ENCODE data around the gene OPA1. TPM values are rescaled to one million over a fixed set of nuclear protein-coding genes. Genes with fewer than 3 reads are reported as not detected.
A peak's percentile ranks its signal among the peaks of the same experiment; 100 is the strongest.

Gene OPA1
- total and polyA plus RNA-seq, 2 experiments from 2014 or later = 24.9 to 89.9 TPM

DNA sequence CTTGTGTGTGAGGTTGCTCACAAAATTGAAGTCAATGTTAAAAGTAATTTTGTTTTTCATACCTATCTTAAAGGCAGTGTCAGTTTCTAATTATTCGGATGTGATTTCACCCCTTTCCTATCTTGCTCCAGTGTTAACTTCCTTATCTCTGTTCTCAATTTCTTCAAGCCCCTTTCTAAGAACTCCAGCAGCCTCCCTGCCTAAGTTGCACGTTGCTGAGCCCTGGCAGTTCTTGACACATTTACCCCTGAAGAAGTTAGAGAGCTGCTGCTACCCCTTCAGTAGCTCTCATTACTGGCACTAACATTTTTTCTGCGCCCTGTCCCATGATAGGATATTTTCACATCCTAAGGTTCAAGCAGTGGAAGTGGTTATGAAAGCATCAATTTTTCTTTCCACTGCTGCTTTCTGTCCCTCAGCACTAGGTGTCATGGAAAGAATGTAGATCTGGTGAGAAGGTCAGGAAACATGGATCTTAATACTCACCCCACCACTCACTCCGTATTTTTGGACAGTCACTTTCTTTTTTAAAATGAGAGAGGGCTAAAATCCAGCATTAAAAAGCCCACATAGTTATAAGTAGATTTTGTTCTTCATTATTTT is 62.9 kb downstream of the OPA1 start:
- peak overlapping the region; percentile 36 for H3K27ac Mint-ChIP-seq
- H3K4me3 Mint-ChIP-seq = no peak overlapping the region
- peaks cover 28% of the 10 kb centered on the region for H3K4me1 Mint-ChIP-seq
- Histone ChIP-seq H3K36me3 (ENCODE audit: insufficient read depth) (no peaks in the 10 kb centered on the region), H3K4me2 (no peak overlapping the region), H3F3A (replicated peaks; ENCODE audit: low read depth) (no peaks in the 10 kb centered on the region), H2AFZ (no peak overlapping the region), H3K4me3 (no peak overlapping the region), H3K27ac (ENCODE audit: low read depth) (peak overlapping the region; percentile 70; the same call in 1 of the 2 replicates), H3K9me2 (ENCODE audit: insufficient read depth) (no peaks in the 10 kb centered on the region), H4K20me1 (replicated peaks; ENCODE audit: insufficient read depth) (no peaks in the 10 kb centered on the region), H3K79me2 (replicated peaks; ENCODE audit: insufficient read depth) (no peaks in the 10 kb centered on the region), H3K27me3 (ENCODE audit: insufficient read depth) (no peaks in the 10 kb centered on the region), H3K4me1 (ENCODE audit: insufficient read depth) (peaks cover 19% of the 10 kb centered on the region; the same call in 1 of the 2 replicates)
- H3K27me3 Mint-ChIP-seq (ENCODE audit: insufficient read depth, low read depth, poor library complexity) = peaks cover 8% of the 10 kb centered on the region
- peaks cover 3% of the 10 kb centered on the region; the same call in 1 of the 3 replicates for H3K9me3 Mint-ChIP-seq
- DNase-seq (ENCODE audit: low spot score) = no peak
- TF ChIP-seq CREB1 (CRISPR knock-in tag; IDR thresholded peaks at IDR 0.05; ENCODE audit: low read depth) (no peak), STAT1 (IDR thresholded peaks at IDR 0.05; ENCODE audit: unreplicated experiment) (no peak), CTCF (conservative IDR thresholded peaks at IDR 0.05; ENCODE audit: low read depth in 2 of 2) (0 out of 4 replicates have a peak, but pooled peaks of 1 of the 2 experiments have one; percentile 4)
- no peak for ATAC-seq
- H3K36me3 Mint-ChIP-seq (ENCODE audit: low read depth) = peaks cover 45% of the 10 kb centered on the region

- Histone ChIP-seq H4K20me1 (replicated peaks; ENCODE audit: insufficient read depth) (no peaks in the 10 kb centered on the region), H3K4me1 (ENCODE audit: insufficient read depth) (peaks cover 22% of the 10 kb centered on the region; the same call in 1 of the 2 replicates), H3F3A (replicated peaks; ENCODE audit: low read depth) (no peaks in the 10 kb centered on the region), H3K9me2 (ENCODE audit: insufficient read depth) (no peaks in the 10 kb centered on the region), H3K36me3 (ENCODE audit: insufficient read depth) (no peaks in the 10 kb centered on the region), H3K4me3 (no peak overlapping the region), H2AFZ (no peak overlapping the region), H3K79me2 (replicated peaks; ENCODE audit: insufficient read depth) (no peaks in the 10 kb centered on the region), H3K27me3 (ENCODE audit: insufficient read depth) (no peaks in the 10 kb centered on the region), H3K27ac (ENCODE audit: low read depth) (peak overlapping the region; percentile 70; the same call in 1 of the 2 replicates), H3K4me2 (no peak overlapping the region)
- no peak for ATAC-seq
- Mint-ChIP-seq H3K36me3 (ENCODE audit: low read depth) (peaks cover 50% of the 10 kb centered on the region), H3K4me1 (peaks cover 33% of the 10 kb centered on the region), H3K27ac (peak overlapping the region; percentile 54), H3K4me3 (no peak overlapping the region), H3K27me3 (ENCODE audit: insufficient read depth, low read depth, poor library complexity) (peaks cover 8% of the 10 kb centered on the region), H3K9me3 (peaks cover 3% of the 10 kb centered on the region; the same call in 1 of the 3 replicates)
- no peak for DNase-seq (ENCODE audit: low spot score)
- TF ChIP-seq EZH2phosphoT487 (IDR thresholded peaks at IDR 0.05; ENCODE audit: unreplicated experiment) = no peak
These were observed 63.4 kb downstream of the OPA1 start for GRCh38 chr3:193656445-193656844.

DNA sequence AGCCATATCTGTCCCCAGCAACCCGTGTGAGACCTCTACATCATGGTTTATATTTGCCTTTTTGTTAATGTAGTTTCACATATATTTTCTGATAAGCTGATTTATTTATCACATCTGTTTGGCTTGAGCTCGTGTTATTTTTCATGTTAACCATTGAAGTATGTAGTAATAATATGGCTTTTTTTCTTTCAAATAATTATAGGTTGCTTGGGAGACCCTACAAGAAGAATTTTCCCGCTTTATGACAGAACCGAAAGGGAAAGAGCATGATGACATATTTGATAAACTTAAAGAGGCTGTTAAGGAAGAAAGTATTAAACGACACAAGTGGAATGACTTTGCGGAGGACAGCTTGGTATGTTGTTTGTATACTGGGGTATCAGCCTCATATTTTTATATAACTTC is 63.9 kb downstream of the OPA1 start:
- Histone ChIP-seq H3K79me2 (replicated peaks; ENCODE audit: insufficient read depth) (no peaks in the 10 kb centered on the region), H3K4me3 (no peak overlapping the region), H3K27me3 (ENCODE audit: insufficient read depth) (no peaks in the 10 kb centered on the region), H3K4me2 (peak overlapping the region; percentile 0; the same call in 1 of the 2 replicates), H3K4me1 (ENCODE audit: insufficient read depth) (peaks cover 26% of the 10 kb centered on the region), H3K27ac (ENCODE audit: low read depth) (peak overlapping the region; percentile 70), H3F3A (replicated peaks; ENCODE audit: low read depth) (no peaks in the 10 kb centered on the region), H3K36me3 (ENCODE audit: insufficient read depth) (no peaks in the 10 kb centered on the region), H2AFZ (no peak overlapping the region), H4K20me1 (replicated peaks; ENCODE audit: insufficient read depth) (no peaks in the 10 kb centered on the region), H3K9me2 (ENCODE audit: insufficient read depth) (no peaks in the 10 kb centered on the region)
- DNase-seq (ENCODE audit: low spot score) = no peak
- Mint-ChIP-seq H3K27ac (peak overlapping the region; percentile 54), H3K4me3 (no peak overlapping the region), H3K9me3 (peaks cover 3% of the 10 kb centered on the region; the same call in 1 of the 3 replicates), H3K36me3 (ENCODE audit: low read depth) (peaks cover 52% of the 10 kb centered on the region), H3K4me1 (peaks cover 38% of the 10 kb centered on the region), H3K27me3 (ENCODE audit: insufficient read depth, low read depth, poor library complexity) (peaks cover 8% of the 10 kb centered on the region)
- no peak for ATAC-seq
- TF ChIP-seq NANOG (IDR thresholded peaks at IDR 0.05; ENCODE audit: borderline replicate concordance) = no peak
- no peak for TF ChIP-seq STAT1 (IDR thresholded peaks at IDR 0.05; ENCODE audit: unreplicated experiment)
- TF ChIP-seq ZNF462 (CRISPR knock-in tag; IDR thresholded peaks at IDR 0.05) = no peak
- no peak for TF ChIP-seq JUNB (IDR thresholded peaks at IDR 0.05; ENCODE audit: unreplicated experiment)
- TF ChIP-seq EZH2phosphoT487 (IDR thresholded peaks at IDR 0.05; ENCODE audit: unreplicated experiment) = no peak

Measured in GM23338 (cell line).